Ovary (tissue), 9 donors: Measurements from ENCODE around the gene ALOX5AP. TPM values are rescaled to one million over a fixed set of nuclear protein-coding genes. Genes with fewer than 3 reads are reported as not detected.

ENCODE experiments used
- DNase-seq, 5 donors: peaks; one replicate each; pipeline ENCODE4 v3.0.0-alpha.2; 2019 to 2020
- H3K27ac ChIP-seq, 2 donors: fragments of 200-600 bp; one replicate each; pipeline versions ENCODE4 v1.5.1 to v1.8.0; 2019 to 2022
- H3K27me3 ChIP-seq: fragments of 200-600 bp; one replicate; pipeline ENCODE4 v1.8.0; 2022
- H3K36me3 ChIP-seq: fragments of 200-600 bp; sonication (generic); one replicate; pipeline ENCODE4 v1.5.1; 2019
- H3K4me1 ChIP-seq: one replicate; pipeline ENCODE4 v1.8.1; 2013; ENCODE audit warnings: mild to moderate bottlenecking, moderate library complexity; ENCODE audit not compliant: insufficient read depth
- H3K4me3 ChIP-seq: fragments of 200-600 bp; sonication (generic); one replicate; pipeline ENCODE4 v1.5.1; 2017
- H3K9me3 ChIP-seq, 2 donors: fragments of 200-600 bp in 1 of 2; sonication (generic) in 1 of 2; one replicate each; pipeline versions ENCODE4 v1.5.1 to v1.8.1; 2013 to 2019; ENCODE audit warnings: mild to moderate bottlenecking in 1 of 2, moderate library complexity in 1 of 2
- CTCF ChIP-seq, 3 donors: fragments of 450-650 bp in 2 of 3; fragments of 200-600 bp in 1 of 3; IDR thresholded peaks; one replicate each; pipeline versions ENCODE4 v1.5.1 to v1.8.0; 2016 to 2022; ENCODE audit warnings: antibody characterized with exemption in 3 of 3, mild to moderate bottlenecking in 1 of 3
- EP300 ChIP-seq: sonication (generic); formaldehyde crosslinking; IDR thresholded peaks from one replicate; pipeline ENCODE4 v1.6.1; 2017; ENCODE audit warnings: antibody characterized with exemption
- POLR2A ChIP-seq: fragments of 450-650 bp; IDR thresholded peaks from one replicate; pipeline ENCODE4 v1.6.1; 2017; ENCODE audit warnings: antibody characterized with exemption, mild to moderate bottlenecking, moderate library complexity
- WGBS, 3 donors: extraction: QIAGEN DNeasy Blood & Tissue Kit in 1 of 3; methylation state at CpG; one replicate each; pipeline versions ENCODE4 v1.1.5 to v1.1.7; 2013 to 2017; 5-methylcytosine and 5-hydroxymethylcytosine counted together
- intact Hi-C, 4 donors: fragments of 100-400 bp; cut with DNase I; formaldehyde crosslinking; loops; one replicate each; pipeline versions ENCODE4 v1.11.0 to v1.15.1; 2022 to 2023
- polyA plus RNA-seq, 2 donors: library from polyadenylated mRNA; stranded (reverse); fragments of 200-250 nt in 1 of 2; fragments of 350-450 nt in 1 of 2; fragmentation: Illumina TruSeq in 1 of 2; extraction: RNeasy Lipid Tissue Mini Kit (QIAGEN cat#74804) in 1 of 2; gene quantifications; one replicate each; pipeline ENCODE4 v1.2.3, GENCODE V29; 2013 to 2014
- total RNA-seq, 7 donors: library from RNA; depleted of rRNA in 2 of 7; stranded (reverse); fragments of >200 nt in 2 of 7; fragmentation: NEBNext Ultra II Directional in 3 of 7; extraction: Animal tissue kit (Norgen Biotek cat#: 25700) in 3 of 7; gene quantifications; one replicate each; pipeline versions ENCODE4 v1.1.0 to v1.2.4, GENCODE V29; 2016 to 2023
- donor health status: DM: no; HTN: no; CAD: no; lungs with moderate emphysema.
- donor health status: DM: no; HTN: no; CAD: no.
- donor health status: Bipolar disorder and iron deficiency.
- donor health status: DM: yes; HTN: yes; CAD: no.
- donor health status: DM: no; HTN: no; CAD: no.
- donor health status: DM: yes; HTN: yes; CAD: no.

The ALOX5AP gene
- total and polyA plus RNA-seq, 9 donors, result 3.3 to 41.6 (median 10.8) TPM

- intact Hi-C loops, result no loop called here
- WGBS, 3 donors, result 76 to 82% (median 82%) methylated on average over 3 of the region's 3 CpGs
- no peak overlapping the region for H3K4me3 ChIP-seq
Measured at GRCh38 chr13:30737511-30738337, 2.4 kb downstream of the ALOX5AP start.

GRCh38 chr13:30738526-30739236 lies 3.3 kb downstream of the ALOX5AP start:
- peaks cover 6% of the 10 kb centered on the region for H3K4me1 ChIP-seq
- TF ChIP-seq POLR2A, result no peak
- no peak for TF ChIP-seq CTCF (IDR thresholded peaks at IDR 0.05)
- TF ChIP-seq EP300, result no peak
- H3K36me3 ChIP-seq, result no peaks in the 10 kb centered on the region
- 80 to 84% (median 83%) methylated on average over 9 of the region's 9 CpGs for WGBS, 3 donors
- H3K4me3 ChIP-seq, result no peak overlapping the region
- H3K9me3 ChIP-seq, result no peaks in the 10 kb centered on the region
- H3K27ac ChIP-seq, result no peak overlapping the region
- intact Hi-C loops, result loop anchor here in 1 of 4 donors (1.0 kb wide), 1 partner anchor 18 kb away; no protein-coding TSS in a partner anchor
- H3K27me3 ChIP-seq, result no peaks in the 10 kb centered on the region
- DNase-seq, result no peak

More at GRCh38 chr13:30737511-30738337, 2.4 kb downstream of the ALOX5AP start:
- Histone ChIP-seq H3K9me3 (no peaks in the 10 kb centered on the region), H3K4me1 (peaks cover 6% of the 10 kb centered on the region), H3K36me3 (no peaks in the 10 kb centered on the region), H3K27ac (no peak overlapping the region), H3K27me3 (no peaks in the 10 kb centered on the region)
- no peak for DNase-seq
- TF ChIP-seq CTCF (IDR thresholded peaks at IDR 0.05) (no peak), EP300 (no peak), POLR2A (no peak)

- DNase-seq, result no peak
- Histone ChIP-seq H3K9me3 (no peaks in the 10 kb centered on the region), H3K4me3 (no peak overlapping the region), H3K4me1 (peaks cover 10% of the 10 kb centered on the region), H3K27me3 (no peaks in the 10 kb centered on the region), H3K27ac (no peak overlapping the region), H3K36me3 (no peaks in the 10 kb centered on the region)
- TF ChIP-seq EP300, result no peak
- no peak for TF ChIP-seq POLR2A
- TF ChIP-seq CTCF (IDR thresholded peaks at IDR 0.05), result no peak
- 92 to 97% (median 96%) methylated on average over 2 of the region's 2 CpGs for WGBS, 3 donors
- intact Hi-C loops, result loop anchor here in 1 of 4 donors (1.0 kb wide), 1 partner anchor 19 kb away; no protein-coding TSS in a partner anchor
Measured at GRCh38 chr13:30739237-30739528, 3.8 kb downstream of the ALOX5AP start.

- TF ChIP-seq EP300, result no peak
- TF ChIP-seq POLR2A, result no peak
- no peak for TF ChIP-seq CTCF (IDR thresholded peaks at IDR 0.05)
- H3K4me3 ChIP-seq, result no peak overlapping the region
- peak overlapping the region in 1 of 2 donors; percentile 28 for H3K27ac ChIP-seq
Measured at GRCh38 chr13:30739761-30740642, 4.7 kb downstream of the ALOX5AP start.

More at GRCh38 chr13:30739761-30740642, 4.7 kb downstream of the ALOX5AP start:
- DNase-seq, result no peak
- H3K27me3 ChIP-seq, result no peaks in the 10 kb centered on the region
- no peaks in the 10 kb centered on the region for H3K9me3 ChIP-seq
- intact Hi-C loops, result loop anchor here in 1 of 4 donors (1.0 kb wide), 1 partner anchor 20 kb away; no protein-coding TSS in a partner anchor
- no peaks in the 10 kb centered on the region for H3K36me3 ChIP-seq
- peaks cover 12% of the 10 kb centered on the region for H3K4me1 ChIP-seq
- 24 to 30% (median 26%) methylated on average over 14 of the region's 14 CpGs for WGBS, 3 donors
